Measurements from ENCODE around the gene COMMD1. TPM values are rescaled to one million over a fixed set of nuclear protein-coding genes. Genes with fewer than 3 reads are reported as not detected.

COMMD1 gene
- total RNA-seq, 6 donors from 2014 or later = 27.0 to 59.7 (median 35.6) TPM

DNA sequence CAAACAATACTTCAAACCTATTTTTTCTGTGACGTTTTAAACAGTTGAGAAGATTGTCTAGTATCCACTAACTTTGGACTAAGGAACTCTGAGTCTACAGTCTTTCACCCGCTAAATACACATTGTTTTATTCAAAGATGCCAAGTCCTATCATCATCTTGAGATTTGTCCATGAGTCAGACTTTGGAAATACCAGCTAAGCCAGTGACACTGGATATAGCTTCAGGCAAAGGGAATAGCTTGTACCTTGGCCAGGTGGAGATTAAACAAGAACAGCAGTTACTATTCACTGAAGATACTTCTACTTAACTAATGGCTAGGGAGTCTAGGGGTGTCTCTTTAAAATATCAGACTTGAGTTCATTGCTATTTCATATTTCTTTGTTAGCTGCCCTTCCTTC lies 137.5 kb downstream of the COMMD1 start:
- DNase-seq (no peak), ATAC-seq (ENCODE audit: low FRiP score in 2 of 2) (no peak)
- Histone ChIP-seq H3K9me3 (no peaks in the 10 kb centered on the region), H3K36me3 (no peaks in the 10 kb centered on the region), H3K27me3 (no peaks in the 10 kb centered on the region), H3K27ac (no peak overlapping the region), H3K4me3 (no peak overlapping the region), H3K4me1 (peaks cover 0 to 6% (median 2%) of the 10 kb centered on the region in 4 donors)
- TF ChIP-seq POLR2A (IDR thresholded peaks at IDR 0.05) = no peak
- no peak for TF ChIP-seq POLR2AphosphoS5 (IDR thresholded peaks at IDR 0.05)
- no peak for TF ChIP-seq EP300 (IDR thresholded peaks at IDR 0.05)
- TF ChIP-seq, protein P1, sequence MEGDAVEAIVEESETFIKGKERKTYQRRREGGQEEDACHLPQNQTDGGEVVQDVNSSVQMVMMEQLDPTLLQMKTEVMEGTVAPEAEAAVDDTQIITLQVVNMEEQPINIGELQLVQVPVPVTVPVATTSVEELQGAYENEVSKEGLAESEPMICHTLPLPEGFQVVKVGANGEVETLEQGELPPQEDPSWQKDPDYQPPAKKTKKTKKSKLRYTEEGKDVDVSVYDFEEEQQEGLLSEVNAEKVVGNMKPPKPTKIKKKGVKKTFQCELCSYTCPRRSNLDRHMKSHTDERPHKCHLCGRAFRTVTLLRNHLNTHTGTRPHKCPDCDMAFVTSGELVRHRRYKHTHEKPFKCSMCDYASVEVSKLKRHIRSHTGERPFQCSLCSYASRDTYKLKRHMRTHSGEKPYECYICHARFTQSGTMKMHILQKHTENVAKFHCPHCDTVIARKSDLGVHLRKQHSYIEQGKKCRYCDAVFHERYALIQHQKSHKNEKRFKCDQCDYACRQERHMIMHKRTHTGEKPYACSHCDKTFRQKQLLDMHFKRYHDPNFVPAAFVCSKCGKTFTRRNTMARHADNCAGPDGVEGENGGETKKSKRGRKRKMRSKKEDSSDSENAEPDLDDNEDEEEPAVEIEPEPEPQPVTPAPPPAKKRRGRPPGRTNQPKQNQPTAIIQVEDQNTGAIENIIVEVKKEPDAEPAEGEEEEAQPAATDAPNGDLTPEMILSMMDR (IDR thresholded peaks at IDR 0.05) = no peak
- 88 to 94% methylated on average over 2 of the region's 2 CpGs for WGBS, 2 donors

DNA sequence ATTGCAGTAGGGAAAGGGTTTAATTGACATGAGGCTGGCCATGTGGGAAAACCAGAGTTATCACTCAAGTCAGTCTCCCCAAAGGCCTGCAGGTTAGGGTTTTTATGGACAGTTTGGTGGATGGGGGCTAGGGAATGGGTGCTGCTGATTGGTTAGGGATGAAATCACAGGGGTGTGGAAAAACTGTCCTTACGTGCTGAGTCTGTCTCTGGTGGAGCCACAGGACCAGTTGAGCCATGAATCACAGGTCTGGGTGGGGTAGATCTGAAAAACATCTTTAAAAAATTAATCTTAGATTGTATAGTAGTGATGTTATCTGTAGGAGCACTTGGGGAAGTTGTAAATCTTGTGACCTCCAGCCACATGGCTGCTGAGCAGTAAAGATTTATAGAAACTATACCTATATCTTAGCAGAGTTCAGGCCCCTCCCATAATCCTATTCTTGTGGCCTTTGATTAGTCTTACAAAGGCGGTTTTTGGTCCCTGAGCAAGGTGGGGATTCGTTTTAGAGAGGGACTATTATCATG lies 139.6 kb downstream of the COMMD1 start:
- no peak for DNase-seq
- Histone ChIP-seq H3K36me3 (no peaks in the 10 kb centered on the region), H3K4me3 (no peak overlapping the region), H3K27ac (no peak overlapping the region), H3K4me1 (no peaks in the 10 kb centered on the region), H3K9me3 (no peaks in the 10 kb centered on the region), H3K27me3 (no peaks in the 10 kb centered on the region)
- TF ChIP-seq EP300 (IDR thresholded peaks at IDR 0.05) = no peak
- TF ChIP-seq POLR2A (IDR thresholded peaks at IDR 0.05) = no peak
- TF ChIP-seq, protein P1 (IDR thresholded peaks at IDR 0.05) = no peak
- no peak for TF ChIP-seq POLR2AphosphoS5 (IDR thresholded peaks at IDR 0.05)
- 84 to 94% methylated on average over 3 of the region's 3 CpGs for WGBS, 2 donors
- ATAC-seq (ENCODE audit: low FRiP score in 2 of 2) = no peak

DNA sequence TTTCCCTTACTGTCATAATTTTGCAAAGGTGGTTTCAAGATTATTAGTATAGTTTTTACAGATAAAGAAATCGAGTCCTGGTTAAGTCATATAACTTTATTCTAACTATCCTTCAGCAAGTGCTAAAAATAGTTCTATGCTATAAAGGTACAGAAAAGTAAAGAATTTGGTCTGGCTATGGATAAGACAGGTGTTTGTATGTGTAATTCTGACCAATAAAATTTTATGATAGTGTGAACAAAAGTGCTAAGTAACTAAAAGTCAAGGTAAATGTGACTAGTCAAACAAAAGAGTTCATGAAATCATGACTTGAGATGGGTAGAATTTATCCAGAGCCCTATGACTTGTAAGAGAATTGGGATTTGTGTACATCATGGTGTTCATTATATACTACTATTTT lies 140.7 kb downstream of the COMMD1 start:
- no peak overlapping the region for H3K4me3 ChIP-seq
- no peaks in the 10 kb centered on the region for H3K36me3 ChIP-seq
- no peaks in the 10 kb centered on the region for H3K4me1 ChIP-seq
- WGBS, 2 donors = 94% methylated on average over 1 of the region's 1 CpG
- H3K27me3 ChIP-seq = no peaks in the 10 kb centered on the region
- TF ChIP-seq EP300 (IDR thresholded peaks at IDR 0.05) (no peak), POLR2A (IDR thresholded peaks at IDR 0.05) (no peak), POLR2AphosphoS5 (IDR thresholded peaks at IDR 0.05) (no peak)
- TF ChIP-seq, protein P1 (IDR thresholded peaks at IDR 0.05) = no peak
- no peak overlapping the region for H3K27ac ChIP-seq
- ATAC-seq (ENCODE audit: low FRiP score in 2 of 2) (no peak), DNase-seq (no peak)
- no peaks in the 10 kb centered on the region for H3K9me3 ChIP-seq

DNA sequence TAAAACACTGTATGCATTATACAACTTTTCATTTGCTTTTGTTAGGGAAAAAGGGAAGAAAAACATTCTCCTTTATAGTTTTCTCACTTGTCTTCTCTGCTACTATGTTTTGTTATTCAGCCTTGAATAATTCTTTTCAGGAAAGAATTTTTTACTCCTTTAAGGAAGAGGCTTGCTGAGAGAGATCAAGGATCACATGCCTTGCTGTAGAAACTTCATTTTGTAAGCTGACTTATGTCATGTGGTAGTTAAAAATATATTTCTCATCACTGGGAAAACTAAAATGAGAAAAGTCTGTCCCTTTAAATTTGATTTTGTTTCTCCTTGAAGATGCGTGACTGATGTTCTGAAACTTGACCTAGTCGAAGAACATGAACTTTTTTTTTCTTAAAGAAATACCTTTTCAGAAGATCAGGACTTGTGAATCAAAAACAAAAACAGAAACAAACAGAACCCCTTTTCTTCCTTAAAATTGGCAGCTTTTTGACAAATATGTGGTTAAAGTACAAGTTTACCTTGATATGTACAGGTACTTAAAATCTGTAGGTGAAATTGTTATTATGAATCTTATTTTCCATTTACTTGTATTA lies 145.1 kb downstream of the COMMD1 start:
- no peak for DNase-seq
- H3K27me3 ChIP-seq = no peaks in the 10 kb centered on the region
- no peak for TF ChIP-seq POLR2A (IDR thresholded peaks at IDR 0.05)
- TF ChIP-seq POLR2AphosphoS5 (IDR thresholded peaks at IDR 0.05) = no peak
- TF ChIP-seq, protein P1 (IDR thresholded peaks at IDR 0.05) = no peak
- ATAC-seq (ENCODE audit: low FRiP score in 2 of 2) = no peak
- 59 to 63% methylated on average over 2 of the region's 2 CpGs for WGBS, 2 donors
- no peaks in the 10 kb centered on the region for H3K9me3 ChIP-seq
- no peak overlapping the region for H3K27ac ChIP-seq
- H3K36me3 ChIP-seq = no peaks in the 10 kb centered on the region
- no peak overlapping the region for H3K4me3 ChIP-seq
- H3K4me1 ChIP-seq = no peaks in the 10 kb centered on the region
